Lower lobe of right lung (tissue), 2 donors: ENCODE results near the gene AUTS2. TPM values are rescaled to one million over a fixed set of nuclear protein-coding genes. Genes with fewer than 3 reads are reported as not detected.

Experiments
- ATAC-seq, 2 donors: fragments of 200-7000 bp; cut with Tn5 transposase; one replicate each; pipeline ENCODE4 v1.9.1; 2020 to 2022; ENCODE audit warnings: mild to moderate bottlenecking in 2 of 2, moderate library complexity in 2 of 2
- DNase-seq: peaks from one replicate; pipeline ENCODE4 v3.0.0-alpha.2; 2020
- H3K27ac ChIP-seq: fragments of 200-600 bp; one replicate; pipeline ENCODE4 v1.8.0; 2022
- H3K27me3 ChIP-seq: fragments of 200-600 bp; one replicate; pipeline ENCODE4 v1.8.0; 2022; ENCODE audit warnings: low read depth
- H3K36me3 ChIP-seq: fragments of 200-600 bp; one replicate; pipeline ENCODE4 v1.8.0; 2022; ENCODE audit warnings: mild to moderate bottlenecking
- H3K4me1 ChIP-seq: fragments of 200-600 bp; one replicate; pipeline ENCODE4 v1.8.0; 2022
- H3K4me3 ChIP-seq: fragments of 200-600 bp; one replicate; pipeline ENCODE4 v1.8.0; 2022; ENCODE audit warnings: mild to moderate bottlenecking
- H3K9me3 ChIP-seq: fragments of 200-600 bp; one replicate; pipeline ENCODE4 v1.8.0; 2022
- intact Hi-C: fragments of 100-400 bp; cut with DNase I; formaldehyde crosslinking; loops from one replicate; pipeline ENCODE4 v1.11.0; 2022
- total RNA-seq: library from RNA; stranded (reverse); fragmentation: NEBNext Ultra II Directional; extraction: Animal tissue kit (Norgen Biotek cat#: 25700); gene quantifications from one replicate; pipeline ENCODE4 v1.2.1, GENCODE V29; 2021
- TF ChIP-seq, protein P1 (sequence below): fragments of 200-600 bp; IDR thresholded peaks from one replicate; pipeline ENCODE4 v1.8.0; 2022; ENCODE audit warnings: antibody characterized with exemption, mild to moderate bottlenecking
- donor health status: DM: no; HTN: yes; CAD: no; lungs with severe emphysema.

Gene AUTS2
- total RNA-seq, 1 donor from 2014 or later = 45.7 TPM

DNA sequence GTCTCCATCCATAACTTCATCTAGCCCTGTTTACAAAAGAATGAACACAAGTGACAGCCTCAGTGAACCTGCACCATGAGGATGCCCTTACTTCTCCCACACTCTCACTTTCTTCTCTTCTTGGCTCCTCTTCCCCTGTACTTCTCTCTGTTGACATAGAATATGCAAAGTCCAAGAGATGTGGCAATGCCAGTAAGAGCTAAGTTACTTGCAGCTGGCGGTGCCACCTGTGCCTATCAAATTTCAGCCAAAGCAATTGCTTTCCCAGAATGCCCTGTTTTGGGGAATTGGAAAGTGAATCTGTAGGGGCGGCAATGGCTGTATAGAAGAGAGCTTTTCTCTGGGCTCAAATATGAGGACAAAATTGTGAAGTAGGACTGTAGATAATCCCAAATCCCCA, 557.8 kb downstream of the AUTS2 start:
- H3K27me3 ChIP-seq = no peaks in the 10 kb centered on the region
- peaks cover 5% of the 10 kb centered on the region for H3K9me3 ChIP-seq
- DNase-seq (no peak), ATAC-seq (no peak)
- H3K27ac ChIP-seq = no peak overlapping the region
- TF ChIP-seq, protein P1, sequence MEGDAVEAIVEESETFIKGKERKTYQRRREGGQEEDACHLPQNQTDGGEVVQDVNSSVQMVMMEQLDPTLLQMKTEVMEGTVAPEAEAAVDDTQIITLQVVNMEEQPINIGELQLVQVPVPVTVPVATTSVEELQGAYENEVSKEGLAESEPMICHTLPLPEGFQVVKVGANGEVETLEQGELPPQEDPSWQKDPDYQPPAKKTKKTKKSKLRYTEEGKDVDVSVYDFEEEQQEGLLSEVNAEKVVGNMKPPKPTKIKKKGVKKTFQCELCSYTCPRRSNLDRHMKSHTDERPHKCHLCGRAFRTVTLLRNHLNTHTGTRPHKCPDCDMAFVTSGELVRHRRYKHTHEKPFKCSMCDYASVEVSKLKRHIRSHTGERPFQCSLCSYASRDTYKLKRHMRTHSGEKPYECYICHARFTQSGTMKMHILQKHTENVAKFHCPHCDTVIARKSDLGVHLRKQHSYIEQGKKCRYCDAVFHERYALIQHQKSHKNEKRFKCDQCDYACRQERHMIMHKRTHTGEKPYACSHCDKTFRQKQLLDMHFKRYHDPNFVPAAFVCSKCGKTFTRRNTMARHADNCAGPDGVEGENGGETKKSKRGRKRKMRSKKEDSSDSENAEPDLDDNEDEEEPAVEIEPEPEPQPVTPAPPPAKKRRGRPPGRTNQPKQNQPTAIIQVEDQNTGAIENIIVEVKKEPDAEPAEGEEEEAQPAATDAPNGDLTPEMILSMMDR = no peak
- no peaks in the 10 kb centered on the region for H3K36me3 ChIP-seq
- no peaks in the 10 kb centered on the region for H3K4me1 ChIP-seq
- no peak overlapping the region for H3K4me3 ChIP-seq
- intact Hi-C loops = no loop called here

DNA sequence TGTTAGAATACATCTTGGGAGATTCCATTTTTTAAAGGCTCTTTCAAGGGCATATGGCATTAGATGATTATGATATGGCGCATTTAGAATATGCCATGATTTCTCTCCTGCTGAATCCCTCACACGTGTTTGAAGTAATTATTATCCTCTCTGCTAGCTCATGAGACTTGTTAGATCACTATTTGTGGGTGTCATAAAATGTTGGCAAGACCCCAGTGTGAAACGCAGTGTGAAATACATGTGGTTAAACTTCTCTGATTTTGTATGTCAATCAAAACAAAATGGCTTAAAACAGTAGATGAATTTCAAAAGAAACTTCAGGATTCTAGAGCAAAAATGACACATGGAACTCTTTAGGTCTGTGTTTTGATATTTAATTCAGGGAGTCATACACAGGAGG, 560.8 kb downstream of the AUTS2 start:
- Histone ChIP-seq H3K27ac (no peak overlapping the region), H3K9me3 (no peaks in the 10 kb centered on the region), H3K4me3 (no peak overlapping the region), H3K27me3 (no peaks in the 10 kb centered on the region), H3K36me3 (no peaks in the 10 kb centered on the region), H3K4me1 (no peaks in the 10 kb centered on the region)
- intact Hi-C loops = no loop called here
- no peak for ATAC-seq
- TF ChIP-seq, protein P1 = no peak
- DNase-seq = no peak

GRCh38 chr7:70165477-70166170, 567.3 kb downstream of the AUTS2 start:
- peak overlapping the region; percentile 48 for H3K27ac ChIP-seq
- DNase-seq = no peak
- ATAC-seq = peak; percentile 84 to 91
- H3K27me3 ChIP-seq = no peaks in the 10 kb centered on the region
- intact Hi-C loops = no loop called here
- H3K9me3 ChIP-seq = no peaks in the 10 kb centered on the region
- no peaks in the 10 kb centered on the region for H3K36me3 ChIP-seq
- no peak overlapping the region for H3K4me3 ChIP-seq
- TF ChIP-seq, protein P1 = no peak
- H3K4me1 ChIP-seq = no peaks in the 10 kb centered on the region

- no peak for ATAC-seq
- no peak for DNase-seq
- TF ChIP-seq, protein P1 = no peak
- H3K27ac ChIP-seq = no peak overlapping the region
- H3K36me3 ChIP-seq = no peaks in the 10 kb centered on the region
- H3K4me3 ChIP-seq = no peak overlapping the region
- intact Hi-C loops = no loop called here
- no peaks in the 10 kb centered on the region for H3K4me1 ChIP-seq
- no peaks in the 10 kb centered on the region for H3K9me3 ChIP-seq
- H3K27me3 ChIP-seq = no peaks in the 10 kb centered on the region
Observed at GRCh38 chr7:70171369-70171920, 573.2 kb downstream of the AUTS2 start.

- Histone ChIP-seq H3K9me3 (no peaks in the 10 kb centered on the region), H3K27ac (no peak overlapping the region), H3K27me3 (no peaks in the 10 kb centered on the region), H3K4me1 (peaks cover 7% of the 10 kb centered on the region), H3K36me3 (no peaks in the 10 kb centered on the region), H3K4me3 (no peak overlapping the region)
- TF ChIP-seq, protein P1 = no peak
- ATAC-seq (no peak), DNase-seq (no peak)
- intact Hi-C loops = no loop called here
Observed at GRCh38 chr7:70177166-70177565, 578.9 kb downstream of the AUTS2 start.
